Keratinocyte (primary cell): ENCODE measurements around the gene DRD1. TPM values are rescaled to one million over a fixed set of nuclear protein-coding genes. Genes with fewer than 3 reads are reported as not detected.

Experiments used
- DNase-seq: peaks from one replicate; pipeline ENCODE4 v3.0.0-alpha.2; 2011; ENCODE audit warnings: low read depth, missing footprints, low spot score
- FAIRE-seq: peaks from 2 replicates; lab custom pipeline; 2011; peaks lifted over from hg19 to GRCh38; lab: Jason Lieb, UNC
- H2AFZ ChIP-seq: 2 replicates; pipeline ENCODE4 v1.6.0; 2012; ENCODE audit warnings: low read length, control low read depth, inconsistent platforms; ENCODE audit not compliant: control insufficient read depth
- H3K27ac ChIP-seq: 2 replicates; pipeline ENCODE4 v1.5.1; 2011; ENCODE audit warnings: low read length; ENCODE audit not compliant: control insufficient read depth, insufficient read depth
- H3K27me3 ChIP-seq: 3 replicates; pipeline ENCODE4 v1.6.0; 2011; ENCODE audit warnings: low read length; ENCODE audit not compliant: control insufficient read depth, insufficient read depth; ENCODE audit errors: extremely low read depth
- H3K36me3 ChIP-seq, 2 experiments: 2 replicates in 1 of 2; 3 replicates in 1 of 2; pipeline ENCODE4 v1.5.1; 2011; ENCODE audit warnings: low read length in 2 of 2, mild to moderate bottlenecking in 1 of 2; ENCODE audit not compliant: control insufficient read depth in 2 of 2, insufficient read depth in 2 of 2; ENCODE audit errors: extremely low read depth in 1 of 2
- H3K4me1 ChIP-seq: 3 replicates; pipeline ENCODE4 v1.5.1; 2011; ENCODE audit warnings: low read length; ENCODE audit not compliant: control insufficient read depth, insufficient read depth; ENCODE audit errors: extremely low read depth
- H3K4me2 ChIP-seq: 3 replicates; pipeline ENCODE4 v1.6.0; 2011; ENCODE audit warnings: low read depth, low read length; ENCODE audit not compliant: control insufficient read depth, insufficient read depth; ENCODE audit errors: extremely low read depth
- H3K4me3 ChIP-seq, 3 experiments: fragments of 200-600 bp in 1 of 3; sonication (generic) in 1 of 3; 2 replicates in 2 of 3; 3 replicates in 1 of 3; pipeline ENCODE4 v1.5.1; 2011 to 2016; ENCODE audit warnings: low read length in 3 of 3, mild to moderate bottlenecking in 3 of 3, control low read depth in 2 of 3, inconsistent platforms in 1 of 3, low read depth in 1 of 3, mixed read lengths in 1 of 3, mixed run types in 1 of 3, moderate library complexity in 1 of 3; ENCODE audit not compliant: control insufficient read depth in 2 of 3, insufficient read depth in 2 of 3; ENCODE audit errors: extremely low read depth in 1 of 3
- H3K79me2 ChIP-seq: 2 replicates; pipeline ENCODE4 v1.6.0; 2012; ENCODE audit warnings: low read length; ENCODE audit not compliant: control insufficient read depth, insufficient read depth
- H3K9ac ChIP-seq: 3 replicates; pipeline ENCODE4 v1.6.0; 2011; ENCODE audit warnings: low read length; ENCODE audit not compliant: control insufficient read depth, insufficient read depth; ENCODE audit errors: extremely low read depth
- H3K9me1 ChIP-seq: 3 replicates; pipeline ENCODE4 v1.6.0; 2011; ENCODE audit warnings: low read length; ENCODE audit not compliant: control insufficient read depth, insufficient read depth; ENCODE audit errors: extremely low read depth
- H3K9me3 ChIP-seq: 2 replicates; pipeline ENCODE4 v1.5.1; 2012; ENCODE audit warnings: low read depth, low read length; ENCODE audit not compliant: control insufficient read depth
- H4K20me1 ChIP-seq: 3 replicates; pipeline ENCODE4 v1.6.0; 2011; ENCODE audit warnings: low read length; ENCODE audit not compliant: control insufficient read depth, insufficient read depth; ENCODE audit errors: extremely low read depth
- EZH2 ChIP-seq: IDR thresholded peaks from one replicate; pipeline ENCODE4 v1.6.1; 2012; ENCODE audit warnings: inconsistent platforms, mild to moderate bottlenecking, low read length, moderate library complexity
- dilution Hi-C: fragments of 300-500 bp; cut with MboI; formaldehyde crosslinking; loops from one replicate; pipeline ENCODE4 v1.7.0; 2020; ENCODE audit warnings: low sequenced_read_pairs; ENCODE audit not compliant: extremely low pct_ligation_motif_present
- polyA plus RNA-seq, 5 experiments: library from polyadenylated mRNA; depleted of rRNA in 3 of 5; stranded (reverse) in 3 of 5; stranded (forward) in 1 of 5; unstranded in 1 of 5; fragments of >200 nt; gene quantifications; 1 replicate in 1 of 5; 2 replicates in 3 of 5; 3 replicates in 1 of 5; pipeline versions ENCODE4 v1.2.1 to v1.2.3, GENCODE V29; 2011 to 2012; ENCODE audit warnings: missing spikeins in 2 of 5, low read depth in 1 of 5, low replicate concordance in 1 of 5
- TF ChIP-seq, protein P1 (sequence below), 3 experiments: IDR thresholded peaks in 1 of 3; conservative IDR thresholded peaks in 1 of 3; optimal IDR thresholded peaks in 1 of 3; 2 replicates in 2 of 3; 3 replicates in 1 of 3; pipeline versions ENCODE3 to v1.5.1; 2011; ENCODE audit warnings: low read length in 3 of 3, mild to moderate bottlenecking in 3 of 3, moderate library complexity in 2 of 3, control low read depth in 1 of 3, inconsistent platforms in 1 of 3; ENCODE audit not compliant: insufficient read depth in 2 of 3; ENCODE audit errors: extremely low read depth in 1 of 3

The DRD1 gene
- polyA plus RNA-seq, 1 donor (not counting 4 experiments of a cell fraction or from before 2014, with no cell fraction given), result not detected

DNA sequence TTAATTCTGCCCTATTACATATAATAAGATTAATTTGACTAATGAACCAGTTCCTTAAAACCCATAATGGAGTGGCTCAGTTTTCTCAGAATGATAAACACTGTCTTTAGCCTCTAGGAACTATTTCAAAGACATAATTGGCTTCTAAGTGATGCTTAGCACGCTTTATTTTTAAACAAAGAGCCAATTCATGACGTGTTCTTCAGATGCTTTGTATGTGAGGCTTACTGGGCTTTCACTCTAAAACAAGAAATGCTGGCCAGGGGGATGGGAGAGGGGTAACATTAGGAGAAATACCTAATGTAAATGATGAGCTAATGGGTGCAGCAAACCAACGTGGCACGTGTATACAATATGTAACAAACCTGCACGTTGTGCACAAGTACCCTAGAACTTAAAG, 26.8 kb upstream of the DRD1 start:
- H3K27me3 ChIP-seq, result no peaks in the 10 kb centered on the region
- H3K4me3 ChIP-seq, result no peak overlapping the region
- H3K9me1 ChIP-seq, result no peaks in the 10 kb centered on the region
- H3K36me3 ChIP-seq, result no peaks in the 10 kb centered on the region
- H3K4me2 ChIP-seq, result no peak overlapping the region
- H3K9me3 ChIP-seq, result no peaks in the 10 kb centered on the region
- TF ChIP-seq, protein P1, sequence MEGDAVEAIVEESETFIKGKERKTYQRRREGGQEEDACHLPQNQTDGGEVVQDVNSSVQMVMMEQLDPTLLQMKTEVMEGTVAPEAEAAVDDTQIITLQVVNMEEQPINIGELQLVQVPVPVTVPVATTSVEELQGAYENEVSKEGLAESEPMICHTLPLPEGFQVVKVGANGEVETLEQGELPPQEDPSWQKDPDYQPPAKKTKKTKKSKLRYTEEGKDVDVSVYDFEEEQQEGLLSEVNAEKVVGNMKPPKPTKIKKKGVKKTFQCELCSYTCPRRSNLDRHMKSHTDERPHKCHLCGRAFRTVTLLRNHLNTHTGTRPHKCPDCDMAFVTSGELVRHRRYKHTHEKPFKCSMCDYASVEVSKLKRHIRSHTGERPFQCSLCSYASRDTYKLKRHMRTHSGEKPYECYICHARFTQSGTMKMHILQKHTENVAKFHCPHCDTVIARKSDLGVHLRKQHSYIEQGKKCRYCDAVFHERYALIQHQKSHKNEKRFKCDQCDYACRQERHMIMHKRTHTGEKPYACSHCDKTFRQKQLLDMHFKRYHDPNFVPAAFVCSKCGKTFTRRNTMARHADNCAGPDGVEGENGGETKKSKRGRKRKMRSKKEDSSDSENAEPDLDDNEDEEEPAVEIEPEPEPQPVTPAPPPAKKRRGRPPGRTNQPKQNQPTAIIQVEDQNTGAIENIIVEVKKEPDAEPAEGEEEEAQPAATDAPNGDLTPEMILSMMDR (optimal IDR thresholded peaks at IDR 0.05 in 1 of 3, IDR thresholded peaks at IDR 0.05 in 1 of 3, conservative IDR thresholded peaks at IDR 0.05 in 1 of 3; ENCODE audit: extremely low read depth in 1 of 3, insufficient read depth in 2 of 3, low read length in 3 of 3), result no peak
- TF ChIP-seq EZH2, result no peak
- H4K20me1 ChIP-seq, result no peaks in the 10 kb centered on the region
- dilution Hi-C loops, result no loop called here
- DNase-seq (no peak), FAIRE-seq (no peak)
- H3K27ac ChIP-seq, result no peak overlapping the region
- H3K4me1 ChIP-seq, result peaks cover 9% of the 10 kb centered on the region
- H3K79me2 ChIP-seq, result no peaks in the 10 kb centered on the region
- H3K9ac ChIP-seq, result no peak overlapping the region
- H2AFZ ChIP-seq, result no peak overlapping the region

DNA sequence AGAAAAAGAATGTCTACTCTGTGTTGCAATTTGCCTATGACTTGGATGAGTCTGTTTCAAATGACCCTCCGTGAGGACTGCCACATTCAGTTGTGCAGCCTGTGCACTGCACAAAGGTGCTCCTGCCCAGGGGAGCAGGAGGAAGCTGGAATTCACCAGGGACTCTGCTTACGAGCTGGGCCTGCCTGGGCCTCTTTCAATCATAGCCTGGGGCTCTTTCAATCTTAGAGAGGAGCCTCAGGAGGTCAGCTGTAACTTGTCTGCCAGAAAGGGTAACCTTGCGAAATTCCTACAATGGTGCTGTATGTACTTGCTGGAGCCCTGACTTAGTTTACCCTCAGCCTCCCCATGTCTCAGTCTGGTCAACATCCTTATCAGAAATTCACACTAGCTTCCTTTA, 25.9 kb upstream of the DRD1 start:
- H2AFZ ChIP-seq, result no peak overlapping the region
- no peaks in the 10 kb centered on the region for H3K9me3 ChIP-seq
- no peak overlapping the region for H3K4me2 ChIP-seq
- no peak overlapping the region for H3K27ac ChIP-seq
- TF ChIP-seq, protein P1 (optimal IDR thresholded peaks at IDR 0.05 in 1 of 3, IDR thresholded peaks at IDR 0.05 in 1 of 3, conservative IDR thresholded peaks at IDR 0.05 in 1 of 3; ENCODE audit: extremely low read depth in 1 of 3, insufficient read depth in 2 of 3, low read length in 3 of 3), result no peak
- no peak for TF ChIP-seq EZH2
- no peaks in the 10 kb centered on the region for H3K79me2 ChIP-seq
- no peaks in the 10 kb centered on the region for H3K36me3 ChIP-seq
- H3K4me1 ChIP-seq, result peaks cover 9% of the 10 kb centered on the region
- H4K20me1 ChIP-seq, result no peaks in the 10 kb centered on the region
- dilution Hi-C loops, result no loop called here
- FAIRE-seq (no peak), DNase-seq (no peak)
- no peak overlapping the region for H3K9ac ChIP-seq
- no peaks in the 10 kb centered on the region for H3K27me3 ChIP-seq
- no peaks in the 10 kb centered on the region for H3K9me1 ChIP-seq
- no peak overlapping the region for H3K4me3 ChIP-seq
